Stimulated activated CD4-positive, alpha-beta T cell treated with anti-CD3 and anti-CD28 coated beads, Interleukin-1b, Interleukin-23, amount 100 ng/mL, for 1 hour (primary cell): ENCODE results near the gene LILRA2.
"Not testable (repeated sequence)": the region's sequence is repeated elsewhere in the genome, so short reads cannot be mapped to it uniquely, and the experiment has no call there.

Experiments
- DNase-seq, 2 donors: peaks; one replicate each; pipeline ENCODE4 v3.0.0-alpha.2; 2020; ENCODE audit warnings: low read depth in 2 of 2

Gene LILRA2

DNA sequence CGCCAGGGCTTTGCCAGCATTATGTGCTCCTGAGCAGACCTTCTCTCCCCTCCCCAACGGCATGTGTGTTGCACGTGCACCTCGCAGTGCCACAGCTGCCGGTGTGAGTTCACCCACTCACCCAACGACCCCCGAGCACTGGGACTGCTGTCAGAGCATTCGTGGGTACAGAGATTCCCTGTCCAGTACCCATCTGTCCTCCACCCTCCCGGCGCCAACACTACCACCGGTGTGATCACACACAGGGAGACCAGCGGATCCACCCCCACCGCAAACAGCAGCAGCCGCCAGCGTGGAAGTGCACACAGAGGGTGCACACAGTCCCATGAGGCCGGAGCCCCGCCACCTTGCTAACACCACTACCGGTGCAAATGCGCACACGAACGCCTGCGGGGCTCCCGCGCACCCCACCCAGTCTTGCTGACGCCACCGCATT lies 35.8 kb downstream of the LILRA2 start:
- no peak for DNase-seq

DNA sequence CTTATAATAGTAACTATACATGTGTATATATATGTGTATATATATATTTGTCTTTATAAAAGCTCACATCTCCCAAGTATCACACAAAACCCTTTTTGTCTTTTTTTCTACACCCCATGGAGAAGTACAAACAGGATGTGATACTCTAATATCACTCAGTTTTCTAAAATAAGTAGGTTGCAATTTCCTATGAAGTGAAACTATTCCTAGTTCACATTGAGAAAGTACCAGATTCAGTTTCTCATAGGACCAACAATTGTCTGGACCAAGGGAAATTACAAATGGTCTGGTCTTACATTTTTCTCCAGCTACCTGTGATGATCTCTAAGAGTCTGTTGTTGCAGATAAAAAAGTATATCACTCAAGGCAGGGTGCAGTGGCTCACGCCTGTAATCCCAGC lies 38.8 kb downstream of the LILRA2 start:
- DNase-seq, result no peak

DNA sequence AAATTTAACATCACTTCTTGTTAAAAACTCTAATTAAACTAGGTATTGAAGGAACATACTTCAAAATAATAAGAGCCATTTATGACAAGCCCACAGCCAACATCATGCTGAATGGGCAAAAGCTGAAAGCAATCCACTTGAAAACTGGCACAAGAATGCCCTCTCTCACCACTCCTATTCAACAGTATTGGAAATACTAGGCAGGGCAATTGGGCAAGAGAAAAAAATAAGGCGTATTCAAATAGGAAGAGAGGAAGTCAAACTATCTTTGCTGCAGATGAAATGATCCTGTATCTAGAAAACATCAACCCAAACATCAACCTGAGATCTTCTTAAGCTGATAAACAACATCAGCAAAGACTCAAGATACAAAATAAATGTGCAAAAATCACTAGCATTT lies 41.1 kb downstream of the LILRA2 start:
- no peak for DNase-seq

DNA sequence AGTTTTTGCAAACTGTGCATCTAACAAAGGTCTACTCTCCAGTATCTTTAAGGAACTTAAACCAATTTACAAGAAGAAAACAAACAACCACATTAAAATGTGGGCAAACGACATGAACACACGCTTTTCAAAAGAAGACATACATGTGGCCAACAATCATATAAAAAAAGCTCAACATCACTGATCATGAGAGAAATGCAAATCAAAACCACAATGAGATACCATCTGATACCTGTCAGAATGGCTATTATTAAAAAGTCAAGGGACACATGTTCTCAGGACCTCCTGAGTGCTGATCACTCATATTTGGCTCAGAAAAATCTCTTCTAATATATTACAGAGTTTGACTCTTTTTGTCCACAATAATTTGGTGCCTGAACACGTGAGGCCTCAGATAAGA lies 42.5 kb downstream of the LILRA2 start:
- no peak for DNase-seq

DNA sequence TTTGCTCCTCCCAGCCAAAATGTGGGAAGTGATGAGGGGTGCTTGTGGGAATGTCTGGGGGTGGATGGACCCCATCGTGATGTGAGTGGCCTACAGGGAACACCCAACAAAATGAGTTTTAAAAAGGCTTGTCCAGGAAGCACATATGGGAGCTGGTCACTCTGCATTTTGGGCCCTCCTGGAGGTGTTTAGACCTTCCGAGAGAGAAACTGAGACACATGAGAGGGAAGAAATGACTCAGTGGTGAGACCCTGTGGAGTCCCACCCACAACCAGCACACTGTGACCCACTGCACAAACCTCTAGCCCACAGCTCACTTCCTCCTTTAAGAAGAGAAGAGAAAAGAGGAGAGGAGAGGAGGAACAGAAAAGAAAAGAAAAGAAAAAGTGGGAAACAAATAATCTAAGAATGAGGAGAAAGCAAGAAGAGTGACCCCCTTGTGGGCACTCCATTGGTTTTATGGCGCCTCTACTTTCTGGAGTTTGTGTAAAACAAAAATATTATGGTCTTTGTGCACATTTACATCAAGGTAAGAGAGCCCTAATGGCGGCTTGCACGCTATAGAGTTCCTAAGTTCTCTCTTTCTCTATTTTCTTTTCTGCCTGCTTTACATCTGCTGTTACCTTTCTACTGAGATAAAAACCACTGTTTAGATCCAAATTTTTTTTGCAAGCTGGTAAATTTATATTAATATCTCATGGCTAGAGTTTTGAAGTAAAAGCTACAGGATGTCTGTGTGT lies 43.4 kb downstream of the LILRA2 start:
- no peak for DNase-seq

DNA sequence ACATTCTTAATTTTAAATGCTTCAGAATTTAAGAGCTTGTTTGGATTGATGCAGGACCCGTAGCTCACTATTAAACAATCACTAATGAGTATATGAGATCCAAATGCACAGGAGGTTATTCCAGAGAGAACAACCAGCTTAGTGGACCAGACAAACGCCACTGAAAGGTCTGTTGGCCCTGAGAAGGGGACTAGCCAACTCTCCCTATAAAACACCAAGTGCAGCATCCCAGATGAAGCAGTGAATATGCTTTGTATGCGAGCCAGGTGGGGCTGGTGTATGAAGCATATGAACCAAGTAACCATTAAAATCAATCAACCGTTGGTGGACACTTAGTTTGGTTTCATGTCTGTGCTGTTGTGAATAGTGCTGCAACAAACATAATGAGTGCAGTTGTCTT lies 46.9 kb downstream of the LILRA2 start:
- DNase-seq, result no peak

DNA sequence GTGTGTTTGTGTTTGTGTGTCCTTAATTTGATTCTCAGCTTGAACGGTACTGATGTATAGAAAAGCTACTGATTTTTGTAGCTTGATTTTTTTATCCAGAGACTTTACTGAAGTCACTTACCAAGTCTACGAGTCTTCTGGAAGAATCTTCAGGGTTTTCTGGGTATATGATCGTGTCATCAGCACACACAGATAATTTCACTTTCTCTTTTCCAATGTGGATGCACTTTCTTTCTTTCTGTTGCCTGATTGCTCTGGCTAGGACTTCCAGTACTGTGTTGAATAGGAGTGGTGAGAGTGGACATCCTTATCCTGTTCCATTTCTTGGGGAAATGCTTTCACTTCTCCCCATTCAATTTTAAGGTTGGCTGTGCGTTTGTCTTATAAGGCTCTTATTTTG lies 48.8 kb downstream of the LILRA2 start:
- no peak for DNase-seq

DNA sequence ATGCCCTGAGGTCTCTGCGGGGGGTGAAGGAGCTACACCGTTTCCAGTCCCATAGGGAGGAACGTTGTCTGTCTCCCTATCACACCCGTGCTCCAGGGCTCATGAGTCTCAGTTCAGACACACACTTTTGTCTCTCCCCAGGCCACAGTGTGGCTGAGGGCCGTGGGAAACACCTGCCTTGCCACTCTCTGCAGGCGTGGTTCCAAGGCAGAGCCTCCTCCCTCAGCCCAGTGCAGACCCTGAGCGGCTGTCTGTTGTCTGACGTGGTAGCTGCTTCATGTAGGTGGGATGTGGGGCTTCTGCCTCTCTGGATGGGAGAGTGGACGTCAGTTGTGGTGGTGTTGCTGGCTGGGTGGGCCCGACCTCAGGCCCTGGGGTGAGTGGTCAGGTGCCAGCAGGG lies 50.6 kb downstream of the LILRA2 start:
- not testable (repeated sequence) for DNase-seq

DNA sequence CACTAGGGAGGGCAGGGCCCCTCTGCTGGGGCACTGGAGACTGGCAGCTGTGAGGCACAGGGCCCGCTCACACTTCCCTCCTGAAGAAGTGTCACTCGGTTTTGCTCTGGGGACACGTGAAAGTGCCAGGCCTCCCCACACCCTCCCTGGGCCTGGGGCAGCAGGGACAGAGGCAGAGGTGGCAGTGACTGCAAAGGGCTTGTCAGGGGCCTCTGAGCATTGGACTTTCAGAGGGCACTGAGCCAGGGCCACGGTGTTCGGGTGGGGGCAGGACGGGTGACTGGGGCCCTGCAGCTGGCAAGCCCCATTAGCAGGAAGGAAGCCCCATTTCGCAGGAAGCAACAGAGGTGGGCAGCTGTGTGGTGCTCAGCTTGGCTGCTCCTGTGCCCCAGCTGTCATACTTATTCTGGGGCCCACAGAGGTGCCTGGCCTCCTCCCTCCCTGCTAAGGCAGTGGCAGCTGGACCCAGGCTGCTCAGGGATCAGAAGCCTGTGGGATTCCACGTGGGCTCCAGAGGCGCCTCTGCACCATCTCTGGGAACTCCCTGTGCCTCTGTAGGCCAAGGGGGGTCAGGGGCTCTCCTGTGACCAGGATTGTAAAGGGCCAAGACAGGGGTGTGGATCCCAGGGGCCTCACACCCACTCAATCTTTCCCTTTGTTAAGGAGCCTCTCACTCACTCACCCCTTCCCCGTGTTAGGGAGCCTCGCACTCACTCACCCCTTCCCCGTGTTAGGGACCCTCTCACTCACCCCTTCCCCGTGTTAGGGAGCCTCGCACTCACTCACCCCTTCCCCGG lies 51.5 kb downstream of the LILRA2 start:
- not testable (repeated sequence) for DNase-seq

DNA sequence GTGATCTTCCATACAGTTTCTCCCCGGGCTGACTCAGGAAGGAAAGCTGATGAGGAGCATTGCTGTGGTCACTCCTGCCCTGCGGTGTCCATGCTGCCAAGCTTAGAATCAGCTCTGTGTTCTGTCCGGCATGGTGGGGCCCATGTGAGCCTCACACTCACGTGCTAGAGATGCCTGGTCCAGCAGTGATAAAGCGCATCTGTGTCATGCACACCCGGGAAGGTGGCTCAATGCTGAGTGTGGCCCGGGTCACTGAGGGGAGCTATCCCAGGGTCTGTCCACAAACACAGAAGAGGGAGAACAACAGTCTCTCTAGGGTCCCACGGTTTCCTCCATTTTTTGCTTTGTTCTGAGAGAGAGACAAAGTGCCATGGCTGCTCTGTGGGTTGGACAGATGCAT lies 53.2 kb downstream of the LILRA2 start:
- no peak for DNase-seq

DNA sequence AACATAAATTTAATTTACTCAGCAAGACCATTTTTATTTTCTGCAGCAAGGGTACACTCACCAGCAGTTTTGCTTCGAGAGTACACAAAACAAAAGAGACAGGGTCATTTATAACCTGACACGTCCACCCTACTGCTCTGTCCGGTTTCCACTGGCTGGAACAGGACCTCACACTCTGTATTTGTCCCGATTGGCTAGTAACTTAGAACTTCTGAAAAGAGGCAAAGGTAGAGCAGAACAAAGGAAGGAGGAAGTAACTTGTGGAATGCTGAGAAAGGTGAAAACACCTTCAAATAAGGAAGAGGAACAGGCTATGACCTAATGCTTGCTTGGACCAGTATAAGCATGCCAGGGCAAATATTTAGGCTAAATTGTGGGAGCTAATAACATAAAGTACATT lies 54.3 kb downstream of the LILRA2 start:
- DNase-seq, result not testable (repeated sequence)

DNA sequence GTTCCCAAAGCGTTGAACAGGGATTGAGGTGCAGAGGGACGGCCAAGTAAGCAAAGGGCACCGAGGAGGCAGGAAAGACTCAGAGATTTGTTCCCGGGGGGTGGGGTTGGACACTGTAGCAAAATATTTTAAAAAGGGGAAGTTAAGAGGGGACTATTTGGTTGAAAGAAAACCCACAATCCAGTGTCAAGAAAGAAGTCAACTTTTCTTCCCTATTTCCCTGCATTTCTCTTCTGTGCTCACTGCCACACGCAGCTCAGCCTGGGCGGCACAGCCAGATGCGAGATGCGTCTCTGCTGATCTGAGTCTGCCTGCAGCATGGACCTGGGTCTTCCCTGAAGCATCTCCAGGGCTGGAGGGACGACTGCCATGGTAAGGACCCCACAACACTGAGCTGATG lies 56.7 kb downstream of the LILRA2 start, which contains the start of gene LILRB1:
LILRB1 (plus strand) TSS at position 223 of the 400 bp plus-strand sequence. CDS start 590 bp downstream, outside the sequence.
- DNase-seq, result not testable (repeated sequence)

DNA sequence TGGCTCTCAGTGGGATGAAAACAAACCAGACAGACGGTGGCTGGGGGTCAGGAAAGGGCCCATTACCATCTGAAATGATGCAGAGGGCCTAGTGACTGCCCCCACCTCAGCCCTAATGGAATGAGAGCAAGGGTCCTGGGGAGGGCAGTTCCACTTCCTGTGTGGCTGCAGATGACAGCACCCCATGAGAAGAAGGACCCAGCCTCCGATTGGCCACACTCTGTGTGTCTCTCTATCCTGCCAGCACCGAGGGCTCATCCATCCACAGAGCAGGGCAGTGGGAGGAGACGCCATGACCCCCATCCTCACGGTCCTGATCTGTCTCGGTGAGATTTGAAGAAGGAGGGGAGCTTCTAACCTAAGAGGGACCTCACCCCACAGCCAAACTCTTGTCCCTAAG lies 57.2 kb downstream of the LILRA2 start:
- DNase-seq, result no peak

DNA sequence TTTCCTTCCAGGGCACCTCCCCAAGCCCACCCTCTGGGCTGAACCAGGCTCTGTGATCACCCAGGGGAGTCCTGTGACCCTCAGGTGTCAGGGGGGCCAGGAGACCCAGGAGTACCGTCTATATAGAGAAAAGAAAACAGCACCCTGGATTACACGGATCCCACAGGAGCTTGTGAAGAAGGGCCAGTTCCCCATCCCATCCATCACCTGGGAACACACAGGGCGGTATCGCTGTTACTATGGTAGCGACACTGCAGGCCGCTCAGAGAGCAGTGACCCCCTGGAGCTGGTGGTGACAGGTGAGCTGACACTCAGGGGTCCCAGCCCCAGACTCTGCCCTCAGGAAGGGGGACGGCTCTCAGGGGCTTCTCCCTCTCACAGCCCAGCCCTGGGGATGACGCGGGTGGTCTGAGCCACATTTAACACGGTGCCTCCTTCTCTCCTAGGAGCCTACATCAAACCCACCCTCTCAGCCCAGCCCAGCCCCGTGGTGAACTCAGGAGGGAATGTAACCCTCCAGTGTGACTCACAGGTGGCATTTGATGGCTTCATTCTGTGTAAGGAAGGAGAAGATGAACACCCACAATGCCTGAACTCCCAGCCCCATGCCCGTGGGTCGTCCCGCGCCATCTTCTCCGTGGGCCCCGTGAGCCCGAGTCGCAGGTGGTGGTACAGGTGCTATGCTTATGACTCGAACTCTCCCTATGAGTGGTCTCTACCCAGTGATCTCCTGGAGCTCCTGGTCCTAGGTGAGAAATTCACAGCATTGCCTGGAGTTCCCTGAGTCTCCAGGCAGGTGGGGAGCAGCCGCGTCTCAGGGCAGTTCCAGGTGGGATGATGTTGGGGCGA lies 58.1 kb downstream of the LILRA2 start:
- not testable (repeated sequence) for DNase-seq

DNA sequence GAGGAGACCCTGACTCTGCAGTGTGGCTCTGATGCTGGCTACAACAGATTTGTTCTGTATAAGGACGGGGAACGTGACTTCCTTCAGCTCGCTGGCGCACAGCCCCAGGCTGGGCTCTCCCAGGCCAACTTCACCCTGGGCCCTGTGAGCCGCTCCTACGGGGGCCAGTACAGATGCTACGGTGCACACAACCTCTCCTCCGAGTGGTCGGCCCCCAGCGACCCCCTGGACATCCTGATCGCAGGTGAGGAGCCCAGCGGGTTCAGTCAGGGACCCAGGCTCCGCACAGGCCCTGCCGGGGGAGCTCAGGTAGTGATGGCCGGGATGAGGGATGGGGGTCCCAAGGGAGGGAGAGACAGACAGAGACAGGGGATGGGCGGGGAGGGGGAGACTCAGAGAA lies 58.9 kb downstream of the LILRA2 start:
- DNase-seq, result not testable (repeated sequence)

DNA sequence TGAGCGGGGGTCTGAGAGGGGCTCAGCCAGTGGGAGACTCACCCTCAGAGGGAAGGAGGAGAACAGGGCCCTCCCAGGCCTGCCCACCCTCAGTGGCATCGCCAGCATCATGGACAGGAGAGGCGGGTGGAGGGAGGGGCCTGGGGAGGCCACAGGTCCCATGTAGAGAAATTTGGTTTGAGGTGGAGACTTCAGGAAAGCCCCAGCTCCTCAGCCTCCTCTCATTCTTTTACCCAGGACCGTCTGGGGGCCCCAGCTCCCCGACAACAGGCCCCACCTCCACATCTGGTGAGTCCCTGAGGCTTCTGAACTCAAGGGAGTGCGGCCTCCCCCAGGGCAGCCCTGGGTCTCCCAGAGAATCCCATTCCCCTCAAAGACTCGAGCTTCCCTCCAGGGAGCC lies 59.8 kb downstream of the LILRA2 start:
- DNase-seq, result no peak

DNA sequence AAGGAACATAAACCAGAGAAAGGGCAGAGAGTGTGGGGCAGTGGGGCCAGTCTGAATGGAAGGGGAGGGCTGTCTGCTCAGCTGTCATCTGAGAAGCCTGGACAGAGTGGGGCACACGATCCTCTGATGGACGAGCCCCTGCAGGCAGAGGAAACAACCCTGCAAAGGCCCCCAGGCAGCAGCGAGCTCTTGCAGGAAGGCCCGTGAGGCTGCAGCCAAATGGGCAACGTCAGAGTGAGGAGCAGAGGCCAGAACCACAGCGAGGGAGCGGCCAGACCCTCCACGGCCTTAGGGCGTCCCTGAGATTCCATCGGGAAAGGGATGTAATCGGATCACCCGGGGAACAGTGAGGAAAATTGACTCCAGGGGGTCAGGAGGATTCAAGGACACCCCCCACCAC lies 62.5 kb downstream of the LILRA2 start:
- DNase-seq, result not testable (repeated sequence)

DNA sequence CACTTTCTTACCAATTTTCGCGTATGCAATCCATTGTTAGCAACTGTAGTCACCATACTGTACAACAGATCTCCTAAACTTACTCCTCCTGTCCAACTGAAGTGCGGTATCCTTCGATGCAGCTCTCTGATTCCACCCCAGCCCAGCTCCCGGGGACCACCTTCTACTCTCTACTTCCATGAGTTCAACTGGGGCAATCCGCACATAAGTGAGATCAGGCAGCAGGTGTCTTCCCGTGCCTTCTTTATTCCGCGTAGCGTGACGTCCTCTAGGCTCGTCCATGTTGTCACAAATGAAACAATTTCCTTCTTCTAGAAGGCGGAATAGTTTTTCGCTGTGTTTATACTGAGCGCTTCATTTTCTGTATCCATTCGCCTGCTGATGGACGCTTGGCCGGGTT lies 65.1 kb downstream of the LILRA2 start:
- no peak for DNase-seq
